ENCODE results near the gene CSDE1. TPM values are rescaled to one million over a fixed set of nuclear protein-coding genes. Genes with fewer than 3 reads are reported as not detected.
A peak's percentile ranks its signal among the peaks of the same experiment; 100 is the strongest.
"Not testable (repeated sequence)": the region's sequence is repeated elsewhere in the genome, so short reads cannot be mapped to it uniquely, and the experiment has no call there.

The CSDE1 gene
- total and polyA plus RNA-seq, 3 experiments from 2014 or later = 357 to 513 (median 481) TPM

DNA sequence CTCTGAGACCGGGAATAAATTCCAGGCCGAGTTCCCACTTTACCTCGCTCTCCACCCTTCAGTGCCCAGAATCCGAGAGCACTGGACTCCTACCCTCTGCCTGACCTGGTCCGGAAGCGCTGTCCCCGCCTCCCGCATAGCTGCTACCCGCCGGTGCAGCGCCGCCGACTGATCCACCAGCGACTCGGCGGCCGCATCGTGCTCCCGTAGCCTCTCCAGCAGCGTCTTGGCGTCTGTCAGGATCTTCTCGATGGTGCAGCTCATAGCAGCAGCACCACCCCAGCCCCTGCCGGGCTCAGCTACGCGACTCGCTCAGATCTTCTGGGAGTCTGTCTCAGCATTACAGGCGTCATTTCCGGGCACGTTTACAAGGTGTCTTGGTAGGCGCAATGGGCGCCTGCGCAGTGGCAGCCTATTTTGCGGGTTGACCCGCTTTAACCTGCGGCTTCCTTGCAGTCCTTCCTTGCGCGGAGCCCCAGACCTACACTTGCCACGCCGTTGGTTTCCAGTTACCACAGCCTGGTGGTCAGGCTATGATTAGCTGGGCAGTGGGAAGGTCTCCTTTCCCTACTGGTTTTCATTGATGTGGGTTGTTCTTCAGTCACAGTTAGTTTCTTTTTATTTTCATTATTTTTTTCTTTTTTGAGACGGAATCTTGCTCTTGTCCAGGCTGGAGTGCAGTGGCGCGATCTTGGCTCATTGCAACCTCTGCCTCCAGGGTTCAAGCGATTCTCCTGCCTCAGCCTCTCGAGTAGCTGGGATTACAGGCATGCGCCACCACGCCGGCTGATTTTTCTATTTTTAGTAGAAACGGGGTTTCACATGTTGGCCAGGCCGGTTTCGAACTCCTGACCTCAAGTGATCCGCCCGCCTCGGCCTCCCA is 22.8 kb upstream of the CSDE1 start, which contains the start of gene SIKE1:
TSS of gene SIKE1 (minus strand) at position 342 of the 883 bp plus-strand sequence. CDS start at position 264, 78 bp downstream.
- ChIA-PET POLR2A (interaction anchor here (0.8 to 1.5 kb wide), 3 partner anchors 23 to 269 kb away, joined by 3 to 15 read pairs (median 4); partner anchors contain the start of genes CSDE1, NRAS and TRIM33), CTCF (interaction anchor here (1.2 to 2.7 kb wide), 3 partner anchors 23 to 64 kb away, joined by 3 to 9 read pairs (median 5); partner anchors contain the start of genes CSDE1 and NRAS)
- Mint-ChIP-seq H3K4me1 (peaks cover 28 to 41% (median 41%) of the 10 kb centered on the region in 3 donors), H3K27me3 (peaks cover 0 to 4% of the 10 kb centered on the region in 2 donors), H3K27ac (peak within 1 kb of the TSS; percentile 96 to 100 (median 99)), H3K9me3 (peaks cover 0 to 3% (median under 1%) of the 10 kb centered on the region in 5 donors), H3K4me3 (peak within 1 kb of the TSS; percentile 98 to 100 (median 99)), H3K36me3 (peaks cover 0 to 45% (median 13%) of the 10 kb centered on the region in 3 donors)
- Histone ChIP-seq H3K4me3 (ENCODE audit: low read length) (peak within 1 kb of the TSS; percentile 85), H3K9me3 (ENCODE audit: low read length) (no peaks in the 10 kb centered on the region), H3K27me3 (ENCODE audit: insufficient read depth, low read length, poor library complexity, severe bottlenecking) (no peaks in the 10 kb centered on the region), H3K27ac (ENCODE audit: low read depth, low read length) (peak within 1 kb of the TSS; percentile 90), H3K4me1 (ENCODE audit: insufficient read depth, low read length) (peaks cover 11% of the 10 kb centered on the region), H3K36me3 (ENCODE audit: insufficient read depth, low read length) (peaks cover 20% of the 10 kb centered on the region)
- DNase-seq = peak; percentile 91 to 97 (median 95)

GRCh38 chr1:114779722-114780121 is 21.9 kb upstream of the CSDE1 start:
- POLR2A ChIA-PET = interaction anchor here (1.5 kb wide), 1 partner anchor 22 kb away, joined by 15 read pairs; the partner anchor contains the start of gene CSDE1
- Mint-ChIP-seq H3K4me1 (peaks cover 28 to 41% (median 41%) of the 10 kb centered on the region in 3 donors), H3K27ac (peak overlapping the region; percentile 96 to 100 (median 99)), H3K9me3 (no peaks in the 10 kb centered on the region), H3K4me3 (peak overlapping the region; percentile 98 to 100 (median 99)), H3K36me3 (peaks cover 0 to 53% (median 13%) of the 10 kb centered on the region in 3 donors), H3K27me3 (peaks cover 0 to 4% of the 10 kb centered on the region in 2 donors)
- H3K27ac ChIP-seq (ENCODE audit: low read depth, low read length) = peak overlapping the region; percentile 90
- H3K9me3 ChIP-seq (ENCODE audit: low read length) = no peaks in the 10 kb centered on the region
- peaks cover 11% of the 10 kb centered on the region for H3K4me1 ChIP-seq (ENCODE audit: insufficient read depth, low read length)
- CTCF ChIA-PET = interaction anchor here (1.4 to 2.7 kb wide), 2 partner anchors 21 to 63 kb away, joined by 3 to 9 read pairs; partner anchors contain the start of gene NRAS
- H3K4me3 ChIP-seq (ENCODE audit: low read length) = peak overlapping the region; percentile 85
- H3K27me3 ChIP-seq (ENCODE audit: insufficient read depth, low read length, poor library complexity, severe bottlenecking) = no peaks in the 10 kb centered on the region
- H3K36me3 ChIP-seq (ENCODE audit: insufficient read depth, low read length) = peaks cover 20% of the 10 kb centered on the region
- DNase-seq = no peak

DNA sequence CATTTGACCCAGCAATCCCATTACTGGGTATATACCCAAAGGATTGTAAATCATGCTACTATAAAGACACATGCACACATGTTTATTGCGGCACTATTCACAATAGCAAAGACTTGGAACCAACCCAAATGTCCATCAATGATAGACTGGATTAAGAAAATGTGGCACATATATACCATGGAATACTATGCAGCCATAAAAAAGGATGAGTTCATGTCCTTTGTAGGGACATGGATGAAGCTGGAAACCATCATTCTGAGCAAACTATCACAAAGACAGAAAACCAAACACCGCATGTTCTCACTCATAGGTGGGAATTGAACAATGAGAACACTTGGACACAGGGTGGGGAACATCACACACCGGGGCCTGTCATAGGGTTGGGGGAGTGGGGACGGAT is 18.9 kb upstream of the CSDE1 start:
- DNase-seq; H3K4me3 ChIP-seq (ENCODE audit: low read length); H3K4me3 Mint-ChIP-seq; CTCF ChIA-PET; H3K27ac ChIP-seq (ENCODE audit: low read depth, low read length); POLR2A ChIA-PET; H3K9me3 ChIP-seq (ENCODE audit: low read length); H3K27me3 ChIP-seq (ENCODE audit: insufficient read depth, low read length, poor library complexity, severe bottlenecking); H3K27me3 Mint-ChIP-seq; H3K9me3 Mint-ChIP-seq: not testable (repeated sequence)
- Histone ChIP-seq H3K4me1 (ENCODE audit: insufficient read depth, low read length) (peaks cover 11% of the 10 kb centered on the region), H3K36me3 (ENCODE audit: insufficient read depth, low read length) (peaks cover 23% of the 10 kb centered on the region)
- H3K36me3 Mint-ChIP-seq = peaks cover 0 to 77% (median 15%) of the 10 kb centered on the region in 3 donors
- peak overlapping the region in 1 of 8 donors; percentile 38 for H3K27ac Mint-ChIP-seq
- H3K4me1 Mint-ChIP-seq = peaks cover 28 to 41% (median 41%) of the 10 kb centered on the region in 3 donors

- H3K36me3 ChIP-seq (ENCODE audit: insufficient read depth, low read length) = peaks cover 10% of the 10 kb centered on the region
- H3K4me1 Mint-ChIP-seq = no peaks in the 10 kb centered on the region
- H3K4me1 ChIP-seq (ENCODE audit: insufficient read depth, low read length) = no peaks in the 10 kb centered on the region
- no peaks in the 10 kb centered on the region for H3K9me3 ChIP-seq (ENCODE audit: low read length)
- H3K27me3 ChIP-seq (ENCODE audit: insufficient read depth, low read length, poor library complexity, severe bottlenecking) = no peaks in the 10 kb centered on the region
- H3K27ac ChIP-seq (ENCODE audit: low read depth, low read length) = no peak overlapping the region
- H3K27me3 Mint-ChIP-seq = no peaks in the 10 kb centered on the region
- H3K4me3 ChIP-seq (ENCODE audit: low read length) = no peak overlapping the region
- DNase-seq = no peak
- H3K36me3 Mint-ChIP-seq = peaks cover 0 to 67% (median 17%) of the 10 kb centered on the region in 3 donors
- POLR2A ChIA-PET = no interaction called here
- H3K9me3 Mint-ChIP-seq = no peaks in the 10 kb centered on the region
- CTCF ChIA-PET = no interaction called here
- no peak overlapping the region for H3K4me3 Mint-ChIP-seq
- peak overlapping the region in 2 of 8 donors; percentile 6 to 55 for H3K27ac Mint-ChIP-seq
Observed at GRCh38 chr1:114771992-114772391, 14.2 kb upstream of the CSDE1 start.

DNA sequence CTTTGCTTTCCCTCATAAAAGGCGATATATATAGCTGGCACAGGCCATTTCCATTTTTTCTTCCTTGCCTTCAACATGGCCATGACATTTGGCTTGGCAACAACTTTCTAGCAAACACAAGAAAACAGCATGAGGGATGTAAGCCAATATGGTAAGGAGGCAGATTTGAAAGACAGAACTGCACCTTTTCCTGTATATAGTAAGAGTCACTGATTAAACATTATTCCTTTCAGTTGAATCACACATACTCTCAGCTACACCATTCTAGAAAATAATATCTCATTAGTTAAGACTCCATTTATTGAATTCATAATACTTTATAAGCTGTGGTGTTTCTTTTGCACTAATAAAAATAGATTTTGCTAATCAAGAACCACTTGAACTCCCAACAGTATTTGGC is 13.2 kb upstream of the CSDE1 start:
- H3K4me3 Mint-ChIP-seq = no peak overlapping the region
- ChIA-PET CTCF (no interaction called here), POLR2A (no interaction called here)
- no peaks in the 10 kb centered on the region for H3K27me3 Mint-ChIP-seq
- Histone ChIP-seq H3K4me1 (ENCODE audit: insufficient read depth, low read length) (no peaks in the 10 kb centered on the region), H3K36me3 (ENCODE audit: insufficient read depth, low read length) (peaks cover 5% of the 10 kb centered on the region), H3K27me3 (ENCODE audit: insufficient read depth, low read length, poor library complexity, severe bottlenecking) (no peaks in the 10 kb centered on the region), H3K9me3 (ENCODE audit: low read length) (no peaks in the 10 kb centered on the region), H3K27ac (ENCODE audit: low read depth, low read length) (no peak overlapping the region), H3K4me3 (ENCODE audit: low read length) (no peak overlapping the region)
- no peak overlapping the region for H3K27ac Mint-ChIP-seq
- no peaks in the 10 kb centered on the region for H3K9me3 Mint-ChIP-seq
- no peak for DNase-seq
- peaks cover 0 to 57% (median 12%) of the 10 kb centered on the region in 3 donors for H3K36me3 Mint-ChIP-seq
- no peaks in the 10 kb centered on the region for H3K4me1 Mint-ChIP-seq

GRCh38 chr1:114764689-114765088 is 6.9 kb upstream of the CSDE1 start:
- H3K4me3 Mint-ChIP-seq = no peak overlapping the region
- H3K4me3 ChIP-seq (ENCODE audit: low read length) = no peak overlapping the region
- no peak for DNase-seq
- ChIA-PET CTCF (no interaction called here), POLR2A (no interaction called here)
- no peaks in the 10 kb centered on the region for H3K27me3 ChIP-seq (ENCODE audit: insufficient read depth, low read length, poor library complexity, severe bottlenecking)
- H3K9me3 Mint-ChIP-seq = peaks cover 0 to 6% (median 0%) of the 10 kb centered on the region in 5 donors
- H3K4me1 ChIP-seq (ENCODE audit: insufficient read depth, low read length) = no peaks in the 10 kb centered on the region
- H3K27me3 Mint-ChIP-seq = no peaks in the 10 kb centered on the region
- H3K4me1 Mint-ChIP-seq = no peaks in the 10 kb centered on the region
- H3K36me3 ChIP-seq (ENCODE audit: insufficient read depth, low read length) = no peaks in the 10 kb centered on the region
- peak overlapping the region in 1 of 8 donors; percentile 79 for H3K27ac Mint-ChIP-seq
- H3K36me3 Mint-ChIP-seq = peaks cover 7 to 10% (median 8%) of the 10 kb centered on the region in 3 donors
- H3K9me3 ChIP-seq (ENCODE audit: low read length) = no peaks in the 10 kb centered on the region
- H3K27ac ChIP-seq (ENCODE audit: low read depth, low read length) = no peak overlapping the region

DNA sequence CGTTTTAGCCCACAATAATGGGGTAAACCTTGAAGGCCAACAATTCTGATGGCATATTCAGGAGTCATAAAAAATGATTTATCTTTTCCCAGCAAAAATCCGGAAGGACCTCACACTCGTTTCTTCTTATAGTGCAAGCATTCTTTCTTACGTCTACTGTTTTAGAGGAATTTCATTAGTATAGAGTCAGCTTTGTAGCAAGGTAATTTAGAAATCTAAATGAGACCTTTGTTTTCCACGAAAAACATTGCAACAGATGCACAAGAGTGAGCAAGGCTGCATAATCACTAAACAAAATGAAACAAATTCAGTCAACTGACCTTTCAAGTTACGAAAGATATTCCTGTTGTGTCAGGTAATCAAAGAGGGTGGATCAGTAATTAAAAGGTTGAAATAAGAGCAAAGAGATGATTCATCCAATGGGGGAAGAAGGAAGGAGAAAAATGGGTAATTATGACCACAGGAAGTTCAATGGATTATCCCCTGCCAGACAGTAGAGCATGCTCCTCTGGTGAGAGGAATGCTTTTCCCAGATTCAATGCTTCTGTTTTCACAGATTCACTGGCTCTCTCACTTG is 560 bp upstream of the CSDE1 start:
- H3K9me3 ChIP-seq (ENCODE audit: low read length) = no peaks in the 10 kb centered on the region
- DNase-seq = no peak
- Mint-ChIP-seq H3K27me3 (no peaks in the 10 kb centered on the region), H3K4me3 (peak overlapping the region; percentile 99 to 100 (median 100)), H3K27ac (peak overlapping the region; percentile 98 to 100 (median 100)), H3K36me3 (peaks cover 2 to 23% (median 5%) of the 10 kb centered on the region in 3 donors), H3K4me1 (peaks cover 46 to 56% (median 52%) of the 10 kb centered on the region in 3 donors), H3K9me3 (peaks cover 0 to 4% (median 3%) of the 10 kb centered on the region in 5 donors)
- peaks cover 38% of the 10 kb centered on the region for H3K4me1 ChIP-seq (ENCODE audit: insufficient read depth, low read length)
- no peaks in the 10 kb centered on the region for H3K36me3 ChIP-seq (ENCODE audit: insufficient read depth, low read length)
- POLR2A ChIA-PET = interaction anchor here (1.1 to 2.2 kb wide), 4 partner anchors 22 to 177 kb away, joined by 3 to 15 read pairs (median 7); partner anchors contain the start of genes BCAS2, DENND2C, NRAS and SIKE1
- H3K27me3 ChIP-seq (ENCODE audit: insufficient read depth, low read length, poor library complexity, severe bottlenecking) = no peaks in the 10 kb centered on the region
- CTCF ChIA-PET = interaction anchor here (0.9 to 1.5 kb wide), 3 partner anchors 21 to 36 kb away, joined by 3 to 5 read pairs (median 5); partner anchors contain the start of gene SIKE1
- peak overlapping the region; percentile 99 for H3K27ac ChIP-seq (ENCODE audit: low read depth, low read length)
- peak overlapping the region; percentile 92 for H3K4me3 ChIP-seq (ENCODE audit: low read length)

Measured in CD8-positive, alpha-beta memory T cell (primary cell).